Colonic mucosa (tissue), 4 donors: ENCODE results near the gene PHF21A. TPM values are rescaled to one million over a fixed set of nuclear protein-coding genes. Genes with fewer than 3 reads are reported as not detected.

Source experiments
- DNase-seq: peaks from one replicate; pipeline ENCODE4 v3.0.0-alpha.2; 2020
- H3K27ac ChIP-seq: fragments of 200-600 bp; one replicate; pipeline ENCODE4 v1.8.0; 2021
- H3K27me3 ChIP-seq: fragments of 200-600 bp; one replicate; pipeline ENCODE4 v1.8.0; 2021
- H3K36me3 ChIP-seq: fragments of 200-600 bp; one replicate; pipeline ENCODE4 v1.8.0; 2021
- H3K4me1 ChIP-seq: fragments of 200-600 bp; one replicate; pipeline ENCODE4 v1.8.0; 2021; ENCODE audit warnings: mild to moderate bottlenecking
- H3K4me3 ChIP-seq: fragments of 200-600 bp; one replicate; pipeline ENCODE4 v1.8.0; 2021
- H3K9ac ChIP-seq, 2 donors: one replicate each; pipeline ENCODE4 v1.7.0; 2013; ENCODE audit warnings: control low read depth in 2 of 2, low read depth in 2 of 2, low read length in 2 of 2
- H3K9me3 ChIP-seq: fragments of 200-600 bp; one replicate; pipeline ENCODE4 v1.8.0; 2021
- intact Hi-C: fragments of 100-400 bp; cut with DNase I; formaldehyde crosslinking; loops from one replicate; pipeline ENCODE4 v1.14.1; 2022
- total RNA-seq, 2 donors: library from RNA; stranded (reverse); fragmentation: NEBNext Ultra II Directional in 1 of 2; extraction: Animal tissue kit (Norgen Biotek cat#: 25700) in 1 of 2; gene quantifications; one replicate each; pipeline ENCODE4 v1.2.1, GENCODE V29; 2021
- TF ChIP-seq, protein P1 (sequence below): fragments of 200-600 bp; IDR thresholded peaks from one replicate; pipeline ENCODE4 v1.8.0; 2022; ENCODE audit warnings: antibody characterized with exemption, mild to moderate bottlenecking
- donor health status: healthy.
- donor health status: DM: no; HTN: no; CAD: no.
- donor health status: DM: no; HTN: no; CAD: no.

Gene PHF21A
- total RNA-seq, 2 donors from 2014 or later = 17.0 to 19.1 TPM

- TF ChIP-seq, protein P1, sequence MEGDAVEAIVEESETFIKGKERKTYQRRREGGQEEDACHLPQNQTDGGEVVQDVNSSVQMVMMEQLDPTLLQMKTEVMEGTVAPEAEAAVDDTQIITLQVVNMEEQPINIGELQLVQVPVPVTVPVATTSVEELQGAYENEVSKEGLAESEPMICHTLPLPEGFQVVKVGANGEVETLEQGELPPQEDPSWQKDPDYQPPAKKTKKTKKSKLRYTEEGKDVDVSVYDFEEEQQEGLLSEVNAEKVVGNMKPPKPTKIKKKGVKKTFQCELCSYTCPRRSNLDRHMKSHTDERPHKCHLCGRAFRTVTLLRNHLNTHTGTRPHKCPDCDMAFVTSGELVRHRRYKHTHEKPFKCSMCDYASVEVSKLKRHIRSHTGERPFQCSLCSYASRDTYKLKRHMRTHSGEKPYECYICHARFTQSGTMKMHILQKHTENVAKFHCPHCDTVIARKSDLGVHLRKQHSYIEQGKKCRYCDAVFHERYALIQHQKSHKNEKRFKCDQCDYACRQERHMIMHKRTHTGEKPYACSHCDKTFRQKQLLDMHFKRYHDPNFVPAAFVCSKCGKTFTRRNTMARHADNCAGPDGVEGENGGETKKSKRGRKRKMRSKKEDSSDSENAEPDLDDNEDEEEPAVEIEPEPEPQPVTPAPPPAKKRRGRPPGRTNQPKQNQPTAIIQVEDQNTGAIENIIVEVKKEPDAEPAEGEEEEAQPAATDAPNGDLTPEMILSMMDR = no peak
- intact Hi-C loops = loop anchor here (10.0 kb wide), 1 partner anchor 106 kb away; no protein-coding TSS in a partner anchor
- H3K4me1 ChIP-seq = no peaks in the 10 kb centered on the region
- no peaks in the 10 kb centered on the region for H3K27me3 ChIP-seq
- H3K9ac ChIP-seq = no peak overlapping the region
- no peaks in the 10 kb centered on the region for H3K9me3 ChIP-seq
- no peaks in the 10 kb centered on the region for H3K36me3 ChIP-seq
- no peak for DNase-seq
- no peak overlapping the region for H3K4me3 ChIP-seq
- H3K27ac ChIP-seq = no peak overlapping the region
Observed at GRCh38 chr11:46129133-46129532, 7.9 kb upstream of the PHF21A start.

DNA sequence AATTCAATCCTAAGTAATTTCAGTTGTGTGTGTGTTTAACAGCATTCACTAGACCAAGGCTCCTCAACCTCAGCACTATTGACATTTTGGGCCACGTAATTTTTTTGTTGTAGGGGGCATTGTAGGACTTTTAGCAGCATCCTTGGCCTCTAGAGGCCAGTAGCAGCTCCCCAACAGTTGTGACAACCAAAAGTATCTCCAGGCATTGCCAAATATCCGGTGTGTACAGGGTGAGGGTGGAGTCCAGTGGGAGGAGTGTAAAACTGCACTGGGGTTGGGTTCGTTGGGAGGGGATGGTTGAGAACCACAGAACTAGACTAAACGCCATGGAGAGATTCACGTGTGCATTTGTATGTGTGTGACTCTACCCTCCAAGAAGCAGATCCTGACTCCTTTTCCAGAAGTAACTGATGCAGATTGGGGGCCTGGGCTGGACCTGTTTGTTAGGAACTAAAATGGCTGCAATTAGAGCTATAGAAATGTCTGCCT, 5.9 kb upstream of the PHF21A start:
- DNase-seq = peak; percentile 57
- no peak overlapping the region for H3K4me3 ChIP-seq
- H3K9ac ChIP-seq = no peak overlapping the region
- no peaks in the 10 kb centered on the region for H3K9me3 ChIP-seq
- H3K36me3 ChIP-seq = no peaks in the 10 kb centered on the region
- H3K4me1 ChIP-seq = no peaks in the 10 kb centered on the region
- H3K27me3 ChIP-seq = no peaks in the 10 kb centered on the region
- intact Hi-C loops = loop anchor here (10.0 kb wide), 1 partner anchor 108 kb away; no protein-coding TSS in a partner anchor
- no peak overlapping the region for H3K27ac ChIP-seq
- TF ChIP-seq, protein P1 = peak; percentile 18

GRCh38 chr11:46125284-46125683, 4.0 kb upstream of the PHF21A start:
- TF ChIP-seq, protein P1 = no peak
- H3K27me3 ChIP-seq = no peaks in the 10 kb centered on the region
- intact Hi-C loops = loop anchor here (10.0 kb wide), 1 partner anchor 110 kb away; no protein-coding TSS in a partner anchor

GRCh38 chr11:46122945-46123715, 1.9 kb upstream of the PHF21A start:
- Histone ChIP-seq H3K27me3 (no peaks in the 10 kb centered on the region), H3K36me3 (no peaks in the 10 kb centered on the region), H3K9ac (no peak overlapping the region), H3K9me3 (no peaks in the 10 kb centered on the region), H3K27ac (no peak overlapping the region), H3K4me1 (no peaks in the 10 kb centered on the region), H3K4me3 (no peak overlapping the region)
- no peak for DNase-seq
- TF ChIP-seq, protein P1 = no peak
- intact Hi-C loops = loop anchor here (10.0 kb wide), 1 partner anchor 112 kb away; no protein-coding TSS in a partner anchor

More at GRCh38 chr11:46125284-46125683, 4.0 kb upstream of the PHF21A start:
- no peak overlapping the region for H3K4me3 ChIP-seq
- no peak for DNase-seq
- no peak overlapping the region for H3K27ac ChIP-seq
- no peak overlapping the region for H3K9ac ChIP-seq
- no peaks in the 10 kb centered on the region for H3K36me3 ChIP-seq
- H3K9me3 ChIP-seq = no peaks in the 10 kb centered on the region
- no peaks in the 10 kb centered on the region for H3K4me1 ChIP-seq

DNA sequence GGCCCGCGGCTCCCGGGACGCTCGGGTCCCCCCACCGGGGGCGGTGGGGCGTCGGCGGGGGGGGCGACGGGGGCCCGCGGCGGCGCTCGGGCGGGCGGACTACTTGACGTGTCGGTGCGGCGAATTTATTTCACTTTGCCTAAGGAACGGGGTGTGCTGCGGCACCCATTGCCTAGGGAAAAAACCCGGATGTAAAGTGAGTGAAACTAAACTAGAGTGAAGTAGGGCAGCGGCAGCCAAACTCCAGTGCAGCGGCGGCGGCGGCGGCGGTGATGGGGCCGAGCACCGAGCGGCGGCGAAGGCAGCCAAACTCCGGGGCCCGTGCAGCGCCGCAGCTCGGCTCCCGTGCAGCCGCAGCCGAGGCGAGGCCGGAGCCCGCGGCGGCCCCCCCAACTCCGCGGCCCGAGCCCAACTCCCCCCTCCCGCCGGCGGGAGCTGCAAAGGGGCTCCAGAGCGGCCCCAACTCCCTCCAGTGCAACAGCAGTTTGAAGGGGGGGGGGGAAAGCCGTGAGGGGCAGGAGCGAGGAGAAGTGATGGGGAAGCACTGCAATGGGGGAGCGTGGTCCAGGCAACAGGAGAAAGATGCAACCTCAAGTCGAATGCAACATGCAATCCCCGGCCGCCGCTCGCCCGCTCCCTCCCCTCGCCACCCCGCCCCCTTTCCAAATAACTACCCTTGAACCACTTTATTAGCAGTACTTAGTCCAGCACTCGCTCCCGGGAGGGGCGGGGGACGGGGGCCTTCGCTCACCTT, 647 bp upstream of the PHF21A start:
- no peaks in the 10 kb centered on the region for H3K27me3 ChIP-seq
- intact Hi-C loops = loop anchor here (10.0 kb wide), 1 partner anchor 113 kb away; no protein-coding TSS in a partner anchor
- DNase-seq = peak; percentile 83
- H3K36me3 ChIP-seq = no peaks in the 10 kb centered on the region
- H3K9ac ChIP-seq = peak overlapping the region; percentile 76 to 88
- TF ChIP-seq, protein P1 = no peak
- H3K4me1 ChIP-seq = no peaks in the 10 kb centered on the region
- H3K9me3 ChIP-seq = no peaks in the 10 kb centered on the region
- peak overlapping the region; percentile 58 for H3K4me3 ChIP-seq
- peak overlapping the region; percentile 92 for H3K27ac ChIP-seq
